HG02642 (cell line): Measurements from ENCODE around the gene STON1.
"Not testable (repeated sequence)": the region's sequence is repeated elsewhere in the genome, so short reads cannot be mapped to it uniquely, and the experiment has no call there.

Source experiments
- ATAC-seq: cut with Tn5 transposase; IDR thresholded peaks from one replicate; pipeline ENCODE4 v1.9.1; 2021; ENCODE audit warnings: mild to moderate bottlenecking; ENCODE audit not compliant: unreplicated experiment, poor library complexity

The STON1 gene

DNA sequence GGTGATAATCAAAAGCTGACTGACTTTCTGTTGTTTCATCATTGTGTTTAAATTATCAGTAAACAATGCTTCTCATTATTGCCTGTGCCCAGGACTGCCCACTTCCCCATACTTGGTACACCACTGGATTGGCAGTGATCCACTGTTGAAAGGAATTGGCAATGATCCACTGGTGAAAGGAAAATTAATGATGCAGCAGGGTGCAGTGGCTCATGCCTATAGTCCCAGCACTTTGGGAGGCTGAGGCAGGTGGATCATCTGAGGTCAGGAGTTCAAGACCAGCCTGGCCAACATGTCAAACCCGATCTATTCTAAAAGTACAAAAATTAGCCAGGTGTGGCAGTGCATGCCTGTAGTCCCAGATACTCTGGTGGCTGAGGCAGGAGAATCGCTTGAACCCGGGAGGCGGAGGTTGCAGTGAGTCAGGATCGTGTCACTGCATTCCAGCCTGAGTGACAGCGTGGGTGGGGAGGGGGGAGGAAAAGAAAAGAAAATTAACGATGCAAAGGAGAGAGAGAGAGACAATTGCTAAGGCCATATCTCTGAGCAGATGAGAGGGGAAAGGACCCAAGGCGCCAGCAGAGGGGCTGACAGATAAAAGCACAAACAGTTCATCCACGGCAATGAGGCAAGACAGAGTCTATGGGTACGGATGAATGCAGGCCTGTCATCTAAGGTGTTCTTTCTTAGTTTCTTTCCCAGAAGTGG lies 77.5 kb downstream of the STON1 start:
- no peak for ATAC-seq

DNA sequence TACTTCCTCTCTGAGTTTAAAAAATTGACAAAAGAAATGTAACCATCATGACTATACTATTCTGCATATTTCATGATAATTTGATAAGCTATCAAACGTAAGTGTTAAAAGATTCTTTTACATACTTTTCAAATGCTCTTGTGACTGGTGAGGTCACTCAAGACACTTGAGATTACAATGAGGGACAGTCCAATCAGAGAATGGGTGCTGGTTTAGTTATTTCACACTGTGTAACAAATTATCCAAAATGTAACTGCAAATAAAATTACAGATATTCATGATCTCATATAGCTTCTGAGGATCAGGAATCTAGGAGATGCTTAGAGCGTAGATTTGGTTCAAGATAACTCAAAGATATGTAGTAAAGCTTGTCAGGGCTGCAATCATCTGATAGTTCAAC lies 83.3 kb downstream of the STON1 start:
- no peak for ATAC-seq

DNA sequence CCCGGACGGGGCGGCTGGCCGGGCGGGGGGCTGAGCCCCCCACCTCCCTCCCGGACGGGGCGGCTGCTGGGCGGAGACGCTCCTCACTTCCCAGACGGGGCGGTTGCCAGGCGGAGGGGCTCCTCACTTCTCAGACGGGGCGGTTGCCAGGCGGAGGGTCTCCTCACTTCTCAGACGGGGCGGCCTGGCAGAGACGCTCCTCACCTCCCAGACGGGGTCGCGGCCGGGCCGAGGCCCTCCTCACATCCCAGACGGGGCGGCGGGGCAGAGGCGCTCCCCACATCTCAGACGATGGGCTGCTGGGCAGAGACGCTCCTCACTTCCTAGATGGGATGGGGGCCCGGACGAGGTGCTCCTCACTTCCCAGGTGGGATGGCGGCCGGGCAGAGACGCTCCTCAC lies 84.6 kb downstream of the STON1 start:
- ATAC-seq, result not testable (repeated sequence)

DNA sequence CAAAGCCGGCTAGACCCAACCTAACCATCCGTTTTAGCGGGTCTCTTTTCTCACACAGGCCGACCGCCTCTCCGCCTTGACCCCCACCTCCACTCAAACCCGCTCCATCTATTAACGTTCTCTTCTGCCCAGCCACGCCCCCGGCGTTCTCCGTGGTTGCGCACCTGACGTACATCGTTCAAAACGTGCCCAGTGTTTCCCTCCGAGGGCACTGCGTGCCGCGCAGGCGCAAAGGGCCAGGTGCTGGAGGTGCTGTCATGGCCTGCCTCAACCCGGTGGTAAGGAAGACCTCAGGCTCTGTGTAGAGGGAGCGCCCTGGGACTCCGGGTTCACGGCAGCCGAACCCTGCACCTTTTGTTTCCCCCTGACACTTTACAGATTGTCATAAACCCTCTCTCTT lies 87.7 kb downstream of the STON1 start, which contains the start of gene GTF2A1L:
GTF2A1L (plus strand) TSS at position 239 of the 400 bp plus-strand sequence; CDS start at position 258, 19 bp downstream.
- no peak for ATAC-seq

DNA sequence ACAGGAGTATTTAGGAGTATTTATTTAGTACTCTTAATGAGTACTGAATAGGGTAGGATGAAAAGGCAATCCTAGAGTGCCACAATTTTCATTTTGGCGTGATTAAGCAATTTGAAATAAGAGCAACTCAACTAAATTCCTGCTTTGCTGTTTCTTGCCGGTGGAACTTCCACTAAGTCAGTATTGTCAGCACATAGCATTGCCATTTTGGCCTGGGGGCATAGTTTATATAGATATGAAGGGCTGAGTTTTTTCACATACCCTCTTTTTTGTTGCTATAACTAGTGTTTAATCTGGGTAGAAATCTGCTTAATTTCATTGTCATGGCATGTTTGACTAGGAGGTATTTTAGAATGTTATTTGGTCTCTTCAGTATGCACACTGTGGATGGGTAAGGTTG lies 89.6 kb downstream of the STON1 start:
- ATAC-seq, result no peak

DNA sequence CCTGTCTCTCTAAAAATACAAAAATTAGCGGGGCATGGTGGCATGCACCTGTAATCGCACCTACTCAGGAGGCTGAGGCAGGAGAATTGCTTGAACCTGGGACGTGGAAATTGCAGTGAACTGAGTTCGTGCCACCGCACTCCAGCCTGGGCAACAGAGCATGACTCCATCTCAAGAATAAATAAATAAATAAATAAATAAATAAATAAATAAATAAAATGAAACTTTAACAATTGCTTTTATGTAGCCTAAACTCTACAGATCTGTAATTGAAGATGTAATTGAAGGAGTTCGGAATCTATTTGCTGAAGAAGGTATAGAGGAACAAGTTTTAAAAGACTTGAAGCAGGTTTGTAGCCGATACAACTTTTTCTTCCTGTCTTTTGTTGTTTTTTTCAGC lies 90.7 kb downstream of the STON1 start:
- ATAC-seq, result no peak

DNA sequence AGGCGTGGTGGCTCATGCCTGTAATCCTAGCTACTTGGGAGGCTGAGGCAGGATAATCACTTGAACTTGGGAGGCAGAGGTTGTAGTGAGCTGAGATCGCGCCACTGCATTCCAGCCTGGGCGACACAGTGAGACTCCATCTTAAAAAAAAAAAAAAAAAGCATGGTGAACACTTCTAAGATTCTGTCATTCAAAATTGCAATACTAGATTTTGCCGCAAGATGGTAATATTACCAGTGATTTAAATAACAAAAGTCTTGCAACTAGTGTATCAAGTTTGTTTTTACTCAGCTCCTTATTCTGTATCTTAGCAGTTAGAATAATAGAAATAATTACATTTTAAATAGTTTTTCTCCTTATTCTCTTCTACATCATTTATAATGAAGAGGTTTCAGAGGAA lies 92.7 kb downstream of the STON1 start:
- not testable (repeated sequence) for ATAC-seq

DNA sequence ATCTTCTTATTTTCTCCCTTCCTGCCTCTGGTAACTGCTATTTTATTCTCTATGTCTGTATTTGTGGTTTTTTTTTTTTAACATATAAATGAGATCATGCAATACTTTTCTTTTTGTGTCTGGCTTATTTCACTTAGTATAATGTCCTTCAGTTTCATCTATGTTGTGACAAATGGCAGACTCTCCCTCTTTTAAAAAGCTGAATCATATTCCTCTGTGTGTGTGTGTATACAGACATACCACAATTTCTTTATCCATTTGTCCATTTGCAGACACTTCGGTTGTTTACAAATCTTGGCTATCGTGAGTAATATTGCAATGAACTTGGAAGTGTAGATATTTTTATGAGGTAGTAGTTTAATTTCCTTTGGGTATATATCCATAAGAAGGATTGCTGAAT lies 94.7 kb downstream of the STON1 start:
- ATAC-seq, result no peak

DNA sequence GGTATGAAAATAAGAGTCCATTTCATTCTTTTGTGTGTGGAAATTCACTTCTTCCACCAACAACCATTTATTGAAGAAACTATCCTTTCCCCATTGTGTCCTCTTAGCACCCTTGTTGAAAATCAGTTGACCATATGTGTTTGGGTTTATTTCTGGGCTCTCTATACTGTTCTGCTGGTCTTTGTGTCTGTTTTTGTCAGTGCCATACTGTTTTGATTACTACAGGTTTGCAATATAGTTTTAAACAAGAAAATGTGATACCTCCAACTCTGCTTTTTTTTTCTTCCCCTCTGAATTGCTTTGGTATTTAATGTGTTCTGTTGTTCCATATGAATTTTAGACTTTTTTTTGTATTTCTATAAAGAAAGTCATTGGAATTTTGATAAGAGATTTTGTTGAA lies 96.1 kb downstream of the STON1 start:
- no peak for ATAC-seq

DNA sequence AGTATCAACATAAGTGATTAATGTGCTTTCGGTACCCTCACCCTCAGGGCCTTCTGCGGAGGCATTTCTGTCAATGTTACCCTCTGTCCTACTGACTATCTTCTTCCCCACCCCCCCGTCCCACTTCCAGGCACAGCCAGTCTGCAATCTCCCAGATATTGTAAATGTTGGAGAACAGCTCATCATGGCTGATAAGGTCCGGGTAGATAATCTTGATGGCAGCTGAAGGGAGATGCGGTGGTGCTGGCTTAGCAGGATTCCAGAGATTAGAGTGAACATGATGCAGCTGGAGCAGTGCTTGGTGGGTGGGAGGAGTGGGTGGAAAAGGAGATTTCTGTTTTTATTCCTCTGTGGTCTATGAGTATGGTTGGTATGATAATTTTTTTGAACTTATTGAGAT lies 103.2 kb downstream of the STON1 start:
- ATAC-seq, result no peak

DNA sequence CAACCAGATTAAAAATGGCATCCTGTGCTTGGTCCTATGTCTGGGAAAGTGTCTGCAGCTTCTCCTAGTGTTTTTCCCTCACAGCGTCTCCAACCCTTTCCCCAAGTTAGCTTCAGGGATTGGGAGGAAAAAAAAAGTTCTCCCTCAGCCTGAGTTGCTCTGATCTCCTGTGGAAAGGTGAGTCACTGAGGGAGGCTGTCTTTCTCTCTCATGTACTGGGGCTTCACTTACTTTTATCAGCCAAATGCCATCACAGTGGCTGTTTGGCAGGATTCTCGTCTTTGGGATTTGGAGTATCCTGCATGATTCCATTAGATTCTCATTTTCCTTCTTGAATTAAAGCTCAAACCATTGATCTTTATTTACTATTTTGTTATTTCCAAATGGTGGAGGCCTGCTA lies 105.8 kb downstream of the STON1 start:
- no peak for ATAC-seq

DNA sequence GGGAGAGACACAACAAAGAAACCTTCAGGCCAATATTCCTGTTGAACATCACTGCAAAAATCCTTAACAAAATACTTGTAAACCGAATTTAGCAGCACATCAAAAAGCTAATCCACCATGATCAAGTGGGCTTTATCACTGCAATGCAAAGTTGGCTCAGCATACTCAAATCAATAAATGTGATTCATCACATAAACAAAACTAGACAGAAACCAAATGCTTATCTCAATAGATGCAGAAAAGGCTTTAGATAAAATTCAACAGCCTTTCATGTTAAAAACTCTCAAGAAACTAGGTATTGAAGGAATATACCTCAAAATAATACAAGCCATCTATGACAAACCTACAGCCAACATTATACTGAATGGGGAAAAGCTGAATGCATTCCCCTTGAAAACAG lies 108.3 kb downstream of the STON1 start:
- ATAC-seq, result no peak
